ENCODE measurements around the gene TMC1. TPM values are rescaled to one million over a fixed set of nuclear protein-coding genes. Genes with fewer than 3 reads are reported as not detected.

TMC1 gene
- total and polyA plus RNA-seq, 7 donors: 0.05 to 2.6 (median 0.21) TPM; not detected in 3

- no peak overlapping the region for H3K27ac ChIP-seq
These were observed 333.9 kb downstream of the TMC1 start for GRCh38 chr9:72855321-72855720.

GRCh38 chr9:72855890-72856523 lies 334.6 kb downstream of the TMC1 start:
- intact Hi-C loops (cut with DNase I): loop anchor here in 1 of 2 donors (2.0 kb wide), 1 partner anchor 227 kb away; no protein-coding TSS in a partner anchor
- no peak overlapping the region for H3K4me3 ChIP-seq
- no peak for TF ChIP-seq CTCF (IDR thresholded peaks at IDR 0.05)
- no peaks in the 10 kb centered on the region for H3K27me3 ChIP-seq (ENCODE audit: insufficient read depth in 3 of 3, low read length in 2 of 3)
- peaks cover 21% of the 10 kb centered on the region for H3K4me1 ChIP-seq
- H3K9me3 ChIP-seq: no peaks in the 10 kb centered on the region
- no peak for ATAC-seq
- no peak overlapping the region for H3K27ac ChIP-seq
- no peaks in the 10 kb centered on the region for H3K36me3 ChIP-seq (ENCODE audit: insufficient read depth in 1 of 2, low read depth in 1 of 2)
- WGBS, 3 donors: 79 to 84% (median 83%) methylated on average over 5 of the region's 5 CpGs
- DNase-seq: no peak

More at GRCh38 chr9:72855321-72855720, 333.9 kb downstream of the TMC1 start:
- ATAC-seq (no peak), DNase-seq (no peak)
- no peak for TF ChIP-seq CTCF (IDR thresholded peaks at IDR 0.05)
- no peaks in the 10 kb centered on the region for H3K36me3 ChIP-seq (ENCODE audit: insufficient read depth in 1 of 2, low read depth in 1 of 2)
- intact Hi-C loops (cut with DNase I): no loop called here
- 93 to 99% (median 98%) methylated on average over 1 of the region's 1 CpG for WGBS, 3 donors
- H3K4me3 ChIP-seq: no peak overlapping the region
- H3K4me1 ChIP-seq: peaks cover 21% of the 10 kb centered on the region
- H3K27me3 ChIP-seq (ENCODE audit: insufficient read depth in 3 of 3, low read length in 2 of 3): no peaks in the 10 kb centered on the region
- H3K9me3 ChIP-seq: no peaks in the 10 kb centered on the region

- 43 to 50% (median 45%) methylated on average over 8 of the region's 8 CpGs for WGBS, 3 donors
- no peaks in the 10 kb centered on the region for H3K9me3 ChIP-seq
- no peaks in the 10 kb centered on the region for H3K36me3 ChIP-seq (ENCODE audit: insufficient read depth in 1 of 2, low read depth in 1 of 2)
- H3K27me3 ChIP-seq (ENCODE audit: insufficient read depth in 3 of 3, low read length in 2 of 3): no peaks in the 10 kb centered on the region
- intact Hi-C loops (cut with DNase I): loop anchor here in 1 of 2 donors (2.0 kb wide), 1 partner anchor 226 kb away; no protein-coding TSS in a partner anchor
- no peak overlapping the region for H3K27ac ChIP-seq
- H3K4me3 ChIP-seq: no peak overlapping the region
- peak; percentile 64 for TF ChIP-seq CTCF (IDR thresholded peaks at IDR 0.05)
- DNase-seq: no peak
- peaks cover 21% of the 10 kb centered on the region for H3K4me1 ChIP-seq
- ATAC-seq: peak in 3 of 4 donors; percentile 53 to 83 (median 67)
These were observed 335.7 kb downstream of the TMC1 start for GRCh38 chr9:72856972-72857623.

GRCh38 chr9:72857624-72857996 lies 336.2 kb downstream of the TMC1 start:
- ATAC-seq: peak in 1 of 4 donors; percentile 33
- no peak overlapping the region for H3K27ac ChIP-seq

More at GRCh38 chr9:72857624-72857996, 336.2 kb downstream of the TMC1 start:
- Histone ChIP-seq H3K9me3 (no peaks in the 10 kb centered on the region), H3K27me3 (ENCODE audit: insufficient read depth in 3 of 3, low read length in 2 of 3) (no peaks in the 10 kb centered on the region), H3K36me3 (ENCODE audit: insufficient read depth in 1 of 2, low read depth in 1 of 2) (no peaks in the 10 kb centered on the region), H3K4me1 (peaks cover 21% of the 10 kb centered on the region), H3K4me3 (no peak overlapping the region)
- DNase-seq: no peak
- WGBS, 3 donors: 71 to 81% (median 78%) methylated on average over 2 of the region's 2 CpGs
- intact Hi-C loops (cut with DNase I): loop anchor here in 1 of 2 donors (2.0 kb wide), 1 partner anchor 225 kb away; no protein-coding TSS in a partner anchor
- no peak for TF ChIP-seq CTCF (IDR thresholded peaks at IDR 0.05)
